ENCODE measurements around the gene FAAP20. TPM values are rescaled to one million over a fixed set of nuclear protein-coding genes. Genes with fewer than 3 reads are reported as not detected.

Gene FAAP20
- total and polyA plus RNA-seq, 2 experiments from 2014 or later: 34.5 to 122 TPM

DNA sequence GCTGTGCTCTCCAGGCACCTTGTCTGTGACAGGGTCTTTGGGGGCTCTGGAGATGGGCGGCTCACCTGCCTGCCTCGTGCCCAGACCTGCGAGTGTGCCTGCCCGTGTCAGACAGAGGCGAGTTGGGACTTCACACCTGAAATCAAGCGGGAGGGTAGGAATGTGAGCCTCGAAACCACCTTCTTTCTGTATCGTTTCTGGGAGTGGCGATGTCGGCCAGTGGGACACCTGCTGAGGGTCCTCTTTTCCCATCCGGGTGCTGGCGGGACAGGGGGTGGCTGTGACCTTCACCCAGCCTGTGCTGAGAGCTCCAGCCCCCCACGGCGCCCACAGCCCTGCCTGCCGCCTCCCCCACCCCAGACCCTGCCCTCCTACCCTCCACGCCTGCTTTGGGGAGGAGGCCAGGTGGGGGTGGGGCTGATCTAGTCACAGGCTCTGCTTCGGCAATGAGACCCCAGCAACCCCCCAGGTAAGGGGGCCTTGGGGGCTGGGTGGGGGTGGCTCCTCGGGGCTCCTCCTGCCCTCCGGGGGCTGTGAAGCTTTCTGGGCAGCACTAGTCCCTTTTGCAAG lies 15.6 kb upstream of the FAAP20 start:
- no peak overlapping the region for H2AFZ ChIP-seq
- H3K4me2 ChIP-seq (ENCODE audit: unreplicated experiment): no peak overlapping the region
- no peaks in the 10 kb centered on the region for H3K9me2 ChIP-seq (ENCODE audit: insufficient read depth)
- H3K9ac ChIP-seq: no peak overlapping the region
- H3K9me3 ChIP-seq (ENCODE audit: low read depth): no peaks in the 10 kb centered on the region
- no peaks in the 10 kb centered on the region for H4K20me1 ChIP-seq (ENCODE audit: insufficient read depth)
- H3K4me3 ChIP-seq: no peak overlapping the region
- H3K27ac ChIP-seq: no peak overlapping the region
- peaks cover 7% of the 10 kb centered on the region; the same call in 1 of the 2 replicates for H3K79me2 ChIP-seq (ENCODE audit: insufficient read depth)
- H3K27me3 ChIP-seq (replicated peaks; ENCODE audit: insufficient read depth): no peaks in the 10 kb centered on the region
- no peak for TF ChIP-seq EZH2phosphoT487 (IDR thresholded peaks at IDR 0.05; ENCODE audit: insufficient read depth, low read depth)
- H3F3A ChIP-seq (ENCODE audit: insufficient read depth): peaks cover 27% of the 10 kb centered on the region; the same call in 1 of the 2 replicates
- peaks cover 49% of the 10 kb centered on the region for H3K4me1 ChIP-seq (ENCODE audit: insufficient read depth)
- in situ Hi-C loops (cut with MboI): no loop called here
- DNase-seq: no peak
- no peaks in the 10 kb centered on the region for H3K36me3 ChIP-seq (ENCODE audit: low read depth)
- WGBS, 2 experiments (ENCODE audit: low coverage in 1 of 2, low lambda C conversion rate in 2 of 2, missing lambda C conversion rate in 2 of 2): 81 to 83% methylated on average over 10 to 19 of the region's 19 CpGs

DNA sequence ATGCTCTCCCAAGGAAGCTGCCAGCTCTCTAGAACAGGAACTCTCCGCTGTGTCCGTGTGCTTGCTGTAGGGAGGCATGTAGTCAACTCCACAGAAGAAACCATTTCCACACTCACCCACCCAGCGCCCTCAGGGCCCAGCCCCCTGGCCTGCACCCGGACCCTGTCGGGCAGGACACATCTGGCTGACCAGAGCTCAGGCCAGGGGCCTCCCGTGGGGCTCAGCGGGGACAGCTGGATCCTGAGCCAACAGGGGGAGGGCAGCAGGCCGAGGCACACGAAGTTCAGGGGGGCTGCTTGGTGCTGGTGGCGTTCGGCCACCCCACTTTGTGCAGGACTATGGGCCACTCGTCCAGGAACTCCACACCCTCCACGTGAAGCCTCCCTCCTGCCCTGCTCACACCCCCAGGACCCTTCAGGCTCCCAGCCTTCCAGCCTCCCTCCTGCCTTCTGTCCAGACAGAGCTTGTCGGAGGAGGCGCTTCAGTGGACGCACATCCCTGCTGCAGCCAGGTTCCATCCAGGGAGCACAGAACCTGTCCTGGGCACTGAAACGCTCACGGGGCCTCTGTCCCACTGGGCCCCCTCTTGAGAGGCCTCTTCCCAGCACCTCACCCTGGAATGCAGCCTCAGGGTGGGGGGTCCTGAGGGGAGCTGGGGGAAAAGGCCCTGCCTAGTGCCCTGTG lies 15.0 kb upstream of the FAAP20 start:
- peaks cover 46% of the 10 kb centered on the region for H3K4me1 ChIP-seq (ENCODE audit: insufficient read depth)
- DNase-seq: no peak
- peak overlapping the region; percentile 97; the same call in 1 of the 2 replicates for H3K27ac ChIP-seq
- in situ Hi-C loops (cut with MboI): no loop called here
- H3K4me3 ChIP-seq: no peak overlapping the region
- H3K9me3 ChIP-seq (ENCODE audit: low read depth): no peaks in the 10 kb centered on the region
- 62 to 67% methylated on average over 18 of the region's 18 CpGs for WGBS, 2 experiments (ENCODE audit: low coverage in 1 of 2, low lambda C conversion rate in 2 of 2, missing lambda C conversion rate in 2 of 2)
- H2AFZ ChIP-seq: no peak overlapping the region
- no peaks in the 10 kb centered on the region for H3K27me3 ChIP-seq (replicated peaks; ENCODE audit: insufficient read depth)
- no peaks in the 10 kb centered on the region for H4K20me1 ChIP-seq (ENCODE audit: insufficient read depth)
- TF ChIP-seq EZH2phosphoT487 (IDR thresholded peaks at IDR 0.05; ENCODE audit: insufficient read depth, low read depth) (no peak), EZH2 (IDR thresholded peaks at IDR 0.05; ENCODE audit: insufficient read depth, poor library complexity, severe bottlenecking) (no peak)
- peak overlapping the region; percentile 87; the same call in 1 of the 2 replicates for H3K9ac ChIP-seq
- peaks cover 27% of the 10 kb centered on the region; the same call in 1 of the 2 replicates for H3F3A ChIP-seq (ENCODE audit: insufficient read depth)
- H3K4me2 ChIP-seq (ENCODE audit: unreplicated experiment): no peak overlapping the region
- H3K79me2 ChIP-seq (ENCODE audit: insufficient read depth): peaks cover 7% of the 10 kb centered on the region; the same call in 1 of the 2 replicates
- H3K9me2 ChIP-seq (ENCODE audit: insufficient read depth): no peaks in the 10 kb centered on the region
- H3K36me3 ChIP-seq (ENCODE audit: low read depth): no peaks in the 10 kb centered on the region

DNA sequence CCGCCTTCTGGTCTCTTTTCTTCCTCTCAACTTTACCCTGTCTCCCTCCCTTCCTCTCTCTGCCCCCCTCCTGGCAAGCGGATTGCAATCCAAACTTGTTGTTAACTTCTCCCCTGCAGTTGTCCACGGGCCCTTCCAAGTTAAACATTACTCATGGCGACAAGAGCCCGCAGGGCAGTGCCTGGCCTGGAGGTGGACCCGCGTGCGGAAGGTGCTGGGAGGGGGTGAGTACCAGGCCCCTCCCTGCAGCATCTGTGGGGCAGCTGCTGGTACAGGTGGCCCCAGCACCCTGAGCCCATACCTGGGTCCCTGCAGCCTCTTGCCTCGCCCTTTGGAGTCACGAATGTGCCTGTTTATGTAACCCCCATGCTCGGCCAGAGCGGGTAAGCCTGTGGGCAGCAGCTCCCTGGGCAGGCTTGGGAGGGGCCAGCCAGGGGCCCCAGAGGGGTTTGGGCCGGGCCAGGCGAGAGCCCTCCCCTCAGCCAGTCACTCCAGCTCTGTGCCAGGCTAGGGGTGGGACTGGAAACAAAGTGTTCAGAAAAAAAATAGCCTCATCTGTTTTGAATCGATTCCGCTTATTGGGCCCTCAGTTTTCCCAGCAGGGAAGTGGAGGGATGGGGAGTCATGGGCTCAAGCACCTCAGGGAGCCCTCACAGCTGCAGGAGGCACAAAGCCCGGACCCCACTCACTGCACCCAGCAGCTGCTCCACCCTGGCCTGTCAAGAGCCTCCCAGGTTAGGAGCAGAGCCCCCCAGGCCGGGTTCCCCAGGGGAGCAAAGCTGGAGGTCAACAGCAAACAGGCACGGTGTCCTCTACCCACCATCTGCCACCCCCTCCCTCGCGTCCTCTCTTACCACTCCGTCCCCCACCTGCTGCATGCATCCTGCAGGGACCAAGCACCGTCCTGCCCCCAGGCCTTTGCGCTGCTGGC lies 14.0 kb upstream of the FAAP20 start:
- Histone ChIP-seq H3K36me3 (ENCODE audit: low read depth) (no peaks in the 10 kb centered on the region), H3K9me2 (ENCODE audit: insufficient read depth) (no peaks in the 10 kb centered on the region), H3F3A (ENCODE audit: insufficient read depth) (peaks cover 24% of the 10 kb centered on the region; the same call in 1 of the 2 replicates), H3K4me3 (peak overlapping the region; percentile 58), H2AFZ (peak overlapping the region; percentile 25; the same call in 1 of the 2 replicates), H4K20me1 (ENCODE audit: insufficient read depth) (no peaks in the 10 kb centered on the region), H3K9ac (peak overlapping the region; percentile 87), H3K4me1 (ENCODE audit: insufficient read depth) (peaks cover 36% of the 10 kb centered on the region), H3K4me2 (ENCODE audit: unreplicated experiment) (peak overlapping the region; percentile 67), H3K27me3 (replicated peaks; ENCODE audit: insufficient read depth) (no peaks in the 10 kb centered on the region), H3K27ac (peak overlapping the region; percentile 97), H3K79me2 (ENCODE audit: insufficient read depth) (peaks cover 7% of the 10 kb centered on the region; the same call in 1 of the 2 replicates), H3K9me3 (ENCODE audit: low read depth) (no peaks in the 10 kb centered on the region)
- peak; percentile 99 for DNase-seq
- in situ Hi-C loops (cut with MboI): no loop called here
- TF ChIP-seq EZH2 (IDR thresholded peaks at IDR 0.05; ENCODE audit: insufficient read depth, poor library complexity, severe bottlenecking): no peak
- TF ChIP-seq EZH2phosphoT487 (IDR thresholded peaks at IDR 0.05; ENCODE audit: insufficient read depth, low read depth): no peak
- 14 to 19% methylated on average over 19 to 24 of the region's 24 CpGs for WGBS, 2 experiments (ENCODE audit: low coverage in 1 of 2, low lambda C conversion rate in 2 of 2, missing lambda C conversion rate in 2 of 2)

DNA sequence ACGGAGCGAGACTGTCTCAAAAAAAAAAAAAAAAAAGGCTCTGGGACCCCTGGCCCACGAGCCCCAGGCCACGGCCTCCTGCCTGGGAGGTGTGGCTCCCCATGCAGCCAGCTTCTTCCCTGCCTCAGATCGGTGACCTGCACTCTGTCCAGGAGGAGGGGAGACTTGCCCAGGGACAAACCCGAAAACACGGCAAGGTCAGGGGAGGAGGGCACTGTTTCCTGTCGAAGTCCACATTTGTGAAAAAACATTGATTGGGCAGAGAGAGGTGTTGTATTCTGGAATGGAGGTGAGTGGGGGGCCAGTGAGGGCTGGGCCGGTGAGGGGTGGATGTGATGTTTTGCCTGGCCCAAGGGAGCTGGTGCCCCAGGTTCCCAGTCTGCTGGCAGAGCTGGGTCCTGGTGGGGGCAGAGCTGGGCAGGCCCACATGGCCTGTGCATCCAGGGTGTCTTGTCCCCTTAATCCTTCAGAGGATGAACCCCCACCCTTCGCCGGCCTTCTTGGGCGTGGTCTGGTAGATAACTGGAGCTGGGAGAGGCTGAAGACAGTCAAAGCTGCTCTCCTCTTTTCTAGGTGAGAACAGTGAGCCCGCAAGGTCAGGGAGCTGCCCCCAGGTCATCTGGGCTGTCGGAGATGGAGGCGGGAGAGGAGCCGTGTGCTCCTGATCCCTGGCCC lies 12.4 kb upstream of the FAAP20 start:
- Histone ChIP-seq H3F3A (ENCODE audit: insufficient read depth) (peaks cover 16% of the 10 kb centered on the region; the same call in 1 of the 2 replicates), H3K4me2 (ENCODE audit: unreplicated experiment) (peak overlapping the region; percentile 67), H3K27me3 (replicated peaks; ENCODE audit: insufficient read depth) (no peaks in the 10 kb centered on the region), H3K4me1 (ENCODE audit: insufficient read depth) (peaks cover 23% of the 10 kb centered on the region), H4K20me1 (ENCODE audit: insufficient read depth) (no peaks in the 10 kb centered on the region), H3K27ac (peak overlapping the region; percentile 97), H3K79me2 (ENCODE audit: insufficient read depth) (peaks cover 7% of the 10 kb centered on the region; the same call in 1 of the 2 replicates), H3K9me3 (ENCODE audit: low read depth) (no peaks in the 10 kb centered on the region), H3K9ac (peak overlapping the region; percentile 87), H3K9me2 (ENCODE audit: insufficient read depth) (no peaks in the 10 kb centered on the region), H3K36me3 (ENCODE audit: low read depth) (no peaks in the 10 kb centered on the region), H2AFZ (peak overlapping the region; percentile 74), H3K4me3 (peak overlapping the region; percentile 65)
- no peak for TF ChIP-seq EZH2phosphoT487 (IDR thresholded peaks at IDR 0.05; ENCODE audit: insufficient read depth, low read depth)
- no peak for TF ChIP-seq EZH2 (IDR thresholded peaks at IDR 0.05; ENCODE audit: insufficient read depth, poor library complexity, severe bottlenecking)
- WGBS, 2 experiments (ENCODE audit: low coverage in 1 of 2, low lambda C conversion rate in 2 of 2, missing lambda C conversion rate in 2 of 2): 51 to 58% methylated on average over 14 to 16 of the region's 16 CpGs
- in situ Hi-C loops (cut with MboI): no loop called here
- no peak for DNase-seq
